Hematopoietic multipotent progenitor cell treated with erythropoietin and hydrocortisone succinate and interleukin-3 and kit ligand, for 15 days (in vitro differentiated cells): ENCODE measurements around the gene RASA1.
"Not testable (repeated sequence)": the region's sequence is repeated elsewhere in the genome, so short reads cannot be mapped to it uniquely, and the experiment has no call there.

Experiments
- DNase-seq: peaks from one replicate; pipeline ENCODE4 v3.0.0-alpha.2; 2015; ENCODE audit warnings: low spot score

Gene RASA1

GRCh38 chr5:87282269-87282668 is 14.6 kb downstream of the RASA1 start:
- no peak for DNase-seq

GRCh38 chr5:87287266-87287665 is 19.6 kb downstream of the RASA1 start:
- DNase-seq, result not testable (repeated sequence)

- no peak for DNase-seq
These were observed 31.1 kb downstream of the RASA1 start for GRCh38 chr5:87298692-87299362.

- no peak for DNase-seq
These were observed 32.5 kb downstream of the RASA1 start for GRCh38 chr5:87300176-87300575.

GRCh38 chr5:87300744-87301143 is 33.1 kb downstream of the RASA1 start:
- DNase-seq, result peak; percentile 16

GRCh38 chr5:87302061-87302460 is 34.4 kb downstream of the RASA1 start:
- DNase-seq, result no peak

- DNase-seq, result no peak
These were observed 35.6 kb downstream of the RASA1 start for GRCh38 chr5:87303324-87303723.

GRCh38 chr5:87306090-87306489 is 38.4 kb downstream of the RASA1 start:
- DNase-seq, result not testable (repeated sequence)

GRCh38 chr5:87307796-87308423 is 40.2 kb downstream of the RASA1 start:
- no peak for DNase-seq

- no peak for DNase-seq
These were observed 44.0 kb downstream of the RASA1 start for GRCh38 chr5:87311405-87312279.

GRCh38 chr5:87313216-87313615 is 45.5 kb downstream of the RASA1 start:
- DNase-seq, result no peak

- no peak for DNase-seq
These were observed 51.8 kb downstream of the RASA1 start for GRCh38 chr5:87319469-87319868.

- DNase-seq, result no peak
These were observed 53.9 kb downstream of the RASA1 start for GRCh38 chr5:87321605-87322004.

GRCh38 chr5:87322381-87322780 is 54.7 kb downstream of the RASA1 start:
- DNase-seq, result no peak

- DNase-seq, result no peak
These were observed 60.3 kb downstream of the RASA1 start for GRCh38 chr5:87327998-87328397.

- DNase-seq, result no peak
These were observed 61.4 kb downstream of the RASA1 start for GRCh38 chr5:87329114-87329513.

GRCh38 chr5:87339986-87340385 is 72.3 kb downstream of the RASA1 start:
- no peak for DNase-seq

- DNase-seq, result no peak
These were observed 73.0 kb downstream of the RASA1 start for GRCh38 chr5:87340716-87341115.

- no peak for DNase-seq
These were observed 79.6 kb downstream of the RASA1 start for GRCh38 chr5:87347272-87347671.

GRCh38 chr5:87347841-87348240 is 80.2 kb downstream of the RASA1 start:
- no peak for DNase-seq

- DNase-seq, result no peak
These were observed 86.8 kb downstream of the RASA1 start for GRCh38 chr5:87354496-87354895.

GRCh38 chr5:87359106-87359505 is 91.4 kb downstream of the RASA1 start:
- no peak for DNase-seq

GRCh38 chr5:87360132-87360531 is 92.4 kb downstream of the RASA1 start:
- no peak for DNase-seq
